ENCODE data around the gene PCNT. TPM values are rescaled to one million over a fixed set of nuclear protein-coding genes. Genes with fewer than 3 reads are reported as not detected.
A peak's percentile ranks its signal among the peaks of the same experiment; 100 is the strongest.

PCNT gene
- total RNA-seq, 3 donors from 2014 or later (not counting 1 experiment from before 2014, with no cell fraction given) = 83.6 to 94.9 (median 84.0) TPM

- peak within 1 kb of the TSS; percentile 93 for H3K4me3 Mint-ChIP-seq
- peak within 1 kb of the TSS; percentile 87 for H3K27ac ChIP-seq (ENCODE audit: low read length)
- DNase-seq (peak; percentile 95 to 99), ATAC-seq (peak; percentile 95 to 99 (median 97))
- H3K4me3 ChIP-seq (ENCODE audit: low read length) = peak within 1 kb of the TSS; percentile 89
- no peaks in the 10 kb centered on the region for H3K9me3 Mint-ChIP-seq
- H3K9me3 ChIP-seq (ENCODE audit: control insufficient read depth, insufficient read depth, low read length) = no peaks in the 10 kb centered on the region
- no peaks in the 10 kb centered on the region for H3K27me3 ChIP-seq (ENCODE audit: control insufficient read depth, insufficient read depth, low read length)
- H3K4me1 Mint-ChIP-seq = peaks cover 46 to 63% of the 10 kb centered on the region in 2 donors
- no peaks in the 10 kb centered on the region for H3K27me3 Mint-ChIP-seq (ENCODE audit: low read depth in 2 of 2)
- TF ChIP-seq CTCF (IDR thresholded peaks at IDR 0.05) = no peak
- no peaks in the 10 kb centered on the region for H3K36me3 Mint-ChIP-seq
- H3K4me1 ChIP-seq (ENCODE audit: control insufficient read depth, insufficient read depth, low read length) = peaks cover 28% of the 10 kb centered on the region
- H3K36me3 ChIP-seq (ENCODE audit: control insufficient read depth, insufficient read depth, low read length) = peaks cover 2% of the 10 kb centered on the region
- intact Hi-C loops (cut with micrococcal nuclease) = loop anchor here (1.0 to 10.0 kb wide), 2 partner anchors 34 to 134 kb away; partner anchors contain the start of genes C21orf58 and PCNT
- peak within 1 kb of the TSS; percentile 92 for H3K27ac Mint-ChIP-seq
- WGBS (ENCODE audit: insufficient coverage) = under 1% methylated on average over 91 of the region's 91 CpGs
Observed at GRCh38 chr21:46458315-46459023, 134.5 kb downstream of the PCNT start, which contains the start of gene DIP2A. TSS of gene DIP2A (plus strand) at chr21:46458891. CDS start at chr21:46459132, 241 bp downstream.

- H3K36me3 Mint-ChIP-seq = no peaks in the 10 kb centered on the region
- TF ChIP-seq CTCF (IDR thresholded peaks at IDR 0.05) = no peak
- Histone ChIP-seq H3K27ac (ENCODE audit: low read length) (peak overlapping the region; percentile 30), H3K27me3 (ENCODE audit: control insufficient read depth, insufficient read depth, low read length) (no peaks in the 10 kb centered on the region), H3K4me1 (ENCODE audit: control insufficient read depth, insufficient read depth, low read length) (peaks cover 28% of the 10 kb centered on the region), H3K4me3 (ENCODE audit: low read length) (peak overlapping the region; percentile 52), H3K36me3 (ENCODE audit: control insufficient read depth, insufficient read depth, low read length) (peaks cover 2% of the 10 kb centered on the region), H3K9me3 (ENCODE audit: control insufficient read depth, insufficient read depth, low read length) (no peaks in the 10 kb centered on the region)
- ATAC-seq (no peak), DNase-seq (no peak)
- peaks cover 48 to 65% of the 10 kb centered on the region in 2 donors for H3K4me1 Mint-ChIP-seq
- H3K4me3 Mint-ChIP-seq = peak overlapping the region; percentile 93
- H3K27ac Mint-ChIP-seq = peak overlapping the region in 1 of 2 donors; percentile 92
- WGBS (ENCODE audit: insufficient coverage) = under 1% methylated on average over 36 of the region's 36 CpGs
- no peaks in the 10 kb centered on the region for H3K27me3 Mint-ChIP-seq (ENCODE audit: low read depth in 2 of 2)
- intact Hi-C loops (cut with micrococcal nuclease) = loop anchor here (10.0 kb wide), 1 partner anchor 134 kb away; the partner anchor contains the start of genes C21orf58 and PCNT
- H3K9me3 Mint-ChIP-seq = no peaks in the 10 kb centered on the region
Observed at GRCh38 chr21:46459024-46459355, 135.0 kb downstream of the PCNT start.

- no peaks in the 10 kb centered on the region for H3K9me3 Mint-ChIP-seq
- intact Hi-C loops (cut with micrococcal nuclease) = loop anchor here (10.0 kb wide), 1 partner anchor 135 kb away; the partner anchor contains the start of genes C21orf58 and PCNT
- H3K36me3 Mint-ChIP-seq = no peaks in the 10 kb centered on the region
- DNase-seq (peak; percentile 23 to 32), ATAC-seq (no peak)
- H3K4me3 Mint-ChIP-seq = peak overlapping the region; percentile 93
- peaks cover 48 to 69% of the 10 kb centered on the region in 2 donors for H3K4me1 Mint-ChIP-seq
- Histone ChIP-seq H3K4me1 (ENCODE audit: control insufficient read depth, insufficient read depth, low read length) (peaks cover 28% of the 10 kb centered on the region), H3K36me3 (ENCODE audit: control insufficient read depth, insufficient read depth, low read length) (peaks cover 3% of the 10 kb centered on the region), H3K9me3 (ENCODE audit: control insufficient read depth, insufficient read depth, low read length) (no peaks in the 10 kb centered on the region), H3K4me3 (ENCODE audit: low read length) (peak overlapping the region; percentile 52), H3K27ac (ENCODE audit: low read length) (peak overlapping the region; percentile 17), H3K27me3 (ENCODE audit: control insufficient read depth, insufficient read depth, low read length) (no peaks in the 10 kb centered on the region)
- H3K27me3 Mint-ChIP-seq (ENCODE audit: low read depth in 2 of 2) = no peaks in the 10 kb centered on the region
- no peak for TF ChIP-seq CTCF (IDR thresholded peaks at IDR 0.05)
- peak overlapping the region; percentile 83 to 92 for H3K27ac Mint-ChIP-seq
- WGBS (ENCODE audit: insufficient coverage) = 3% methylated on average over 37 of the region's 41 CpGs
Observed at GRCh38 chr21:46459356-46460112, 135.6 kb downstream of the PCNT start.

Data from natural killer cell (primary cell).